NCI-H1417 (cell line): ENCODE results near the gene BPIFB2.

Experiments
- DNase-seq, 3 experiments: peaks; one replicate each; lab custom pipeline; 2025; lab: John Stamatoyannopoulos, UW

Gene BPIFB2

DNA sequence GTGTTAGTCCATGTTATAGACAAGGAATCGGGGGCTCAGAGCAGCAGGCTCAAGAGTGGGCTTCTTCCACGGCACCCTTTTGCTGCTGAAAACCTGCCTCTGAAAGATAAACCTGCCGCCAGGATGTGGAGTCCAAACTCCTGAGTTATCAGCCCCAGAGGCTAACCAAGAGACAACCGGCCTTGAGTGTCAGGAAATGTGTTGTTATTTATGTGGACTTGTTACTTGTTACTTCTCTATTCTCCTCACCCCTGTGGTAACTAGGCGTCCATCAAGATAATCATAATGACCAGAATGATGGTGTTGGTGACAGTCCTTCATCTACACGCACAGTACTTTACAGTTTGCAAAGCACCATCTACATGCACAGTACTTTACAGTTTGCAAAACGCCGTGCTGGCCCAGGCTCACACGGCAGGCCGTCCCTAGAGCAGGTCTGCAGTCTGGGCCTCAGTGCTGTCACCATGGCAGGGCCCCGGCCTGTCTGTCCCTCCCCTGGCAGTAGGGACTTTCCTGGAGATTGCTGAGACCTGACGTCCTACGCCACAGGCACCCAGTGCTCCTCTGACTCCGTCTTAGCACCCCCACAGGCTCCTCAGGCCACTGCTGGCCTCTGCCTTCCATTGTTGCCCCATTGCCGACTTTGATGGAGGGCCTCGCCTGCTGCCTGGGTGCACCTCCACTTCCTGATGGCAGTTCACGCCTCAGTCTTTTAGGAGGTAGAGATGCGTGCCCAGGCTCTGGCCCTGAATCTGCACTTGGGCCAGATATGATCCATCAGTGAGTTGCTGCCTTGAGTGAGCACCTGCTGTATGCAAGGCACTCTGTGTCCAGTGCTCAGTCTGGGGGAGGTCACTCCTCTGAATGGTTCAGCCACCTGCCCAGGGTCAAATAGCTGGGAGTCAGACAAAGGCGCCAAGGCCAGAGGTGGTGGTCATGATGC lies 62.9 kb downstream of the BPIFB2 start:
- DNase-seq, result no peak

DNA sequence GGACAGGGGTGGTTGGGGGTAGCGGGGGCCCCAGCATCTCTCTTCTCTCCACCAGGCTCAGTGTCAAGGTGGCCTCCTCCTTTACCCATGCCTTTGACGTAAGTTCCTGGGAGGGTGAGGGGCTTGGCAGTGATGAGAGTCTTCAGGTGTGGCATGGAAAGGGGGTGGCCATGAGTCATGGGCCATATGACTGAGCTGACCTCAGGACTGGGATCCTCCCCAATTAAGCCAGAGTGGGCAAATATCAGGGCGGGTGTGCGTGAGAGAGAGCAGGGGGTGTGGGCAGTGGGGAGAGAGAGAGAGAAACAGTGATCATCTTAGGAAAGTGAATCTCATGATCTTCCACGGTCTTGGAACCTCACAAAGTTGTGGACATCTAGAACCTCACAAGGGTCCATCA lies 63.7 kb downstream of the BPIFB2 start:
- no peak for DNase-seq

DNA sequence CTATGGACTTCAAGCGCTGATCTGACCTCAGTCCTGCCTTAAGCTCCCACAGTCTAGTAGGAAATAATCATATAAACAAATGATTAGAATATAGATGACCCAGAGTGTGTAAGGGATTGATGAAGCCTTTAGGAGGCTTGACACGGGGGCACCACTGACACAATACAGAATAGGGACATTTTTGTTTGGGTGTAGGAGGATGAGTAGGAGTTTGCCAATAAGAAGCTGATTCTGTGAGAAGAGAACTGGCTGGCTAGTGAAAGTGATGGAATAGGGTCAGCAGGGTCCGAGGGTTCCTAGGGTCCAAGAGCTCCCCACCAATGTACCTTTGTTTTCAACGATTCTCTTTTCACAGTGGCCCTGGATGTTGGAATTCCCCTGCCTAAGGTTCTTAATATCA lies 64.9 kb downstream of the BPIFB2 start:
- no peak for DNase-seq

DNA sequence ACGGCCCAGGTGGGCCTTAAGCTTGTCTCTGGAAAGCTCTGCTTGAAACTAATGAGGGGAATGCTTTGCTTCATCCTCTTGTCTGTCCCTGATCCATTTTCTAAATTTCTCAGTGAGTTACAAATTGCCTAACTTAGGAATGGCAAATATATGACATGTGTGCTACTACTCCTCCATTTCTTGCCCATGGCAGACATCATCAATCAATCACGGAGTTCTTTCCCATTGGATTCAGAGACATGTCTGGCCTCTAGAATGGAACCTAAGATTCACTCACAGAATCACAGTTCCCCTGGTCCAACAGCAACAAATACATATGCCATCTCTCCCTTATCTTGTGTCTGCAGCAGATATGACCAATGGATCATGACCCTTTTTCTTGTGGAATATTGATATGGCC lies 65.3 kb downstream of the BPIFB2 start:
- no peak for DNase-seq
